Activated B cell treated with CpG ODN at 0.5 μM for 24 hours (primary cell): ENCODE results near the gene IFT57. TPM values are rescaled to one million over a fixed set of nuclear protein-coding genes. Genes with fewer than 3 reads are reported as not detected.

ENCODE experiments used
- ATAC-seq: fragments of 200-7000 bp; cut with Tn5 transposase; one replicate; pipeline ENCODE4 v1.10.0; 2021; ENCODE audit warnings: low read depth, mild to moderate bottlenecking, moderate library complexity
- CTCF ChIA-PET: fragments of 350-600 bp; sonication (Branson Sonifier 250); formaldehyde crosslinking; loops from one replicate; lab custom pipeline; 2021; ENCODE audit warnings: antibody characterized with exemption; lab: Charles Lee
- POLR2A ChIA-PET: fragments of 350-600 bp; sonication (Branson Sonifier 250); formaldehyde crosslinking; loops from one replicate; lab custom pipeline; 2021; ENCODE audit warnings: antibody characterized with exemption; lab: Charles Lee
- DNase-seq: peaks from one replicate; pipeline ENCODE4 v3.0.0; 2022
- H3K27ac Mint-ChIP-seq: one replicate; pipeline ENCODE4 v1.8.0; 2020; ENCODE audit warnings: mixed read lengths
- H3K27me3 Mint-ChIP-seq: one replicate; pipeline ENCODE4 v1.8.0; 2021; ENCODE audit warnings: mixed read lengths
- H3K36me3 Mint-ChIP-seq: one replicate; pipeline ENCODE4 v1.8.0; 2021; ENCODE audit warnings: low read depth, mixed read lengths
- H3K4me1 Mint-ChIP-seq: one replicate; pipeline ENCODE4 v1.8.0; 2021; ENCODE audit warnings: mixed read lengths
- H3K4me3 Mint-ChIP-seq: one replicate; pipeline ENCODE4 v1.8.0; 2020; ENCODE audit warnings: mild to moderate bottlenecking, mixed read lengths
- H3K9me3 Mint-ChIP-seq: one replicate; pipeline ENCODE4 v1.8.0; 2020; ENCODE audit warnings: mixed read lengths
- CTCF ChIP-seq: fragments of 200-600 bp; IDR thresholded peaks from one replicate; pipeline ENCODE4 v1.8.0; 2022; ENCODE audit warnings: antibody characterized with exemption, mild to moderate bottlenecking
- intact Hi-C: fragments of 100-400 bp; cut with micrococcal nuclease; formaldehyde crosslinking; loops from one replicate; pipeline ENCODE4 v1.15.1; 2024
- total RNA-seq: library from RNA; stranded (reverse); gene quantifications from 2 replicates; pipeline ENCODE4 v1.2.3, GENCODE V29; 2022

IFT57 gene
- total RNA-seq, 1 donor from 2014 or later = 63.2 TPM

- Mint-ChIP-seq H3K27ac (peak overlapping the region; percentile 9), H3K4me3 (no peak overlapping the region), H3K36me3 (peaks cover 2% of the 10 kb centered on the region), H3K4me1 (peaks cover 14% of the 10 kb centered on the region), H3K9me3 (peaks cover 7% of the 10 kb centered on the region), H3K27me3 (no peaks in the 10 kb centered on the region)
- DNase-seq (no peak), ATAC-seq (no peak)
- POLR2A ChIA-PET = interaction anchor here (0.9 kb wide), 1 partner anchor 152 kb away, joined by 3 read pairs; no protein-coding TSS in a partner anchor
- intact Hi-C loops = no loop called here
- CTCF ChIA-PET = no interaction called here
- TF ChIP-seq CTCF = no peak
Observed at GRCh38 chr3:108241721-108242120, 19.5 kb upstream of the IFT57 start.

GRCh38 chr3:108241146-108241545 is 18.9 kb upstream of the IFT57 start:
- ChIA-PET CTCF (no interaction called here), POLR2A (interaction anchor here (0.9 kb wide), 1 partner anchor 151 kb away, joined by 3 read pairs; no protein-coding TSS in a partner anchor)
- H3K27me3 Mint-ChIP-seq = no peaks in the 10 kb centered on the region
- H3K9me3 Mint-ChIP-seq = peaks cover 7% of the 10 kb centered on the region
- TF ChIP-seq CTCF = no peak
- intact Hi-C loops = no loop called here
- H3K36me3 Mint-ChIP-seq = peaks cover 2% of the 10 kb centered on the region
- H3K4me3 Mint-ChIP-seq = no peak overlapping the region
- H3K4me1 Mint-ChIP-seq = peaks cover 14% of the 10 kb centered on the region
- H3K27ac Mint-ChIP-seq = no peak overlapping the region
- ATAC-seq = peak; percentile 57
- no peak for DNase-seq

- no peak for DNase-seq
- Mint-ChIP-seq H3K27ac (no peak overlapping the region), H3K4me3 (no peak overlapping the region), H3K36me3 (no peaks in the 10 kb centered on the region), H3K9me3 (peaks cover 4% of the 10 kb centered on the region), H3K4me1 (peaks cover 12% of the 10 kb centered on the region), H3K27me3 (no peaks in the 10 kb centered on the region)
- ATAC-seq = no peak
- CTCF ChIA-PET = no interaction called here
- POLR2A ChIA-PET = no interaction called here
- intact Hi-C loops = no loop called here
- no peak for TF ChIP-seq CTCF
Observed at GRCh38 chr3:108239082-108239481, 16.9 kb upstream of the IFT57 start.

GRCh38 chr3:108235290-108235689 is 13.1 kb upstream of the IFT57 start:
- Mint-ChIP-seq H3K9me3 (no peaks in the 10 kb centered on the region), H3K4me1 (peaks cover 10% of the 10 kb centered on the region), H3K36me3 (no peaks in the 10 kb centered on the region), H3K27me3 (peaks cover 1% of the 10 kb centered on the region), H3K4me3 (no peak overlapping the region), H3K27ac (no peak overlapping the region)
- POLR2A ChIA-PET = no interaction called here
- CTCF ChIA-PET = no interaction called here
- DNase-seq = no peak
- ATAC-seq = no peak
- no peak for TF ChIP-seq CTCF
- intact Hi-C loops = no loop called here

GRCh38 chr3:108234387-108234957 is 12.2 kb upstream of the IFT57 start:
- CTCF ChIA-PET = no interaction called here
- no peak overlapping the region for H3K27ac Mint-ChIP-seq
- intact Hi-C loops = no loop called here
- TF ChIP-seq CTCF = no peak
- H3K4me1 Mint-ChIP-seq = peaks cover 4% of the 10 kb centered on the region
- H3K36me3 Mint-ChIP-seq = no peaks in the 10 kb centered on the region
- POLR2A ChIA-PET = no interaction called here
- no peaks in the 10 kb centered on the region for H3K9me3 Mint-ChIP-seq
- H3K4me3 Mint-ChIP-seq = no peak overlapping the region
- DNase-seq = no peak
- H3K27me3 Mint-ChIP-seq = peaks cover 1% of the 10 kb centered on the region
- ATAC-seq = no peak
